ENCODE data around the gene PRPF39.
"Not testable (repeated sequence)": the region's sequence is repeated elsewhere in the genome, so short reads cannot be mapped to it uniquely, and the experiment has no call there.

Gene PRPF39

GRCh38 chr14:45083976-45084722 is at the start of gene PRPF39:
Gene PRPF39 (plus strand): TSS chr14:45084116. CDS start chr14:45095240, 11,124 bp downstream.
- peak; percentile 87 for DNase-seq (ENCODE audit: low read depth)

- DNase-seq (ENCODE audit: low read depth), result no peak
Observed at GRCh38 chr14:45034730-45035129, 49.2 kb upstream of the PRPF39 start.

- DNase-seq (ENCODE audit: low read depth), result no peak
Observed at GRCh38 chr14:45038256-45038655, 45.7 kb upstream of the PRPF39 start.

GRCh38 chr14:45038865-45039264 is 45.1 kb upstream of the PRPF39 start:
- no peak for DNase-seq (ENCODE audit: low read depth)

- no peak for DNase-seq (ENCODE audit: low read depth)
Observed at GRCh38 chr14:45039390-45039789, 44.5 kb upstream of the PRPF39 start.

GRCh38 chr14:45041641-45042040 is 42.3 kb upstream of the PRPF39 start:
- DNase-seq (ENCODE audit: low read depth), result no peak

- no peak for DNase-seq (ENCODE audit: low read depth)
Observed at GRCh38 chr14:45044638-45045037, 39.3 kb upstream of the PRPF39 start.

- no peak for DNase-seq (ENCODE audit: low read depth)
Observed at GRCh38 chr14:45048385-45048784, 35.5 kb upstream of the PRPF39 start.

- DNase-seq (ENCODE audit: low read depth), result no peak
Observed at GRCh38 chr14:45051180-45051579, 32.7 kb upstream of the PRPF39 start.

- DNase-seq (ENCODE audit: low read depth), result no peak
Observed at GRCh38 chr14:45051896-45052295, 32.0 kb upstream of the PRPF39 start.

GRCh38 chr14:45057349-45057748 is 26.6 kb upstream of the PRPF39 start:
- no peak for DNase-seq (ENCODE audit: low read depth)

- no peak for DNase-seq (ENCODE audit: low read depth)
Observed at GRCh38 chr14:45057881-45058364, 26.0 kb upstream of the PRPF39 start.

- DNase-seq (ENCODE audit: low read depth), result no peak
Observed at GRCh38 chr14:45060551-45060950, 23.4 kb upstream of the PRPF39 start.

GRCh38 chr14:45065540-45065939 is 18.4 kb upstream of the PRPF39 start:
- peak; percentile 18 for DNase-seq (ENCODE audit: low read depth)

GRCh38 chr14:45065956-45066355 is 18.0 kb upstream of the PRPF39 start:
- no peak for DNase-seq (ENCODE audit: low read depth)

GRCh38 chr14:45066667-45067066 is 17.2 kb upstream of the PRPF39 start:
- DNase-seq (ENCODE audit: low read depth), result no peak

- DNase-seq (ENCODE audit: low read depth), result no peak
Observed at GRCh38 chr14:45068396-45068795, 15.5 kb upstream of the PRPF39 start.

GRCh38 chr14:45070215-45070614 is 13.7 kb upstream of the PRPF39 start:
- DNase-seq (ENCODE audit: low read depth), result peak; percentile 28

GRCh38 chr14:45072126-45072525 is 11.8 kb upstream of the PRPF39 start:
- no peak for DNase-seq (ENCODE audit: low read depth)

- DNase-seq (ENCODE audit: low read depth), result no peak
Observed at GRCh38 chr14:45073231-45073879, 10.6 kb upstream of the PRPF39 start.

GRCh38 chr14:45078323-45078722 is 5.6 kb upstream of the PRPF39 start:
- DNase-seq (ENCODE audit: low read depth), result no peak

- DNase-seq (ENCODE audit: low read depth), result not testable (repeated sequence)
Observed at GRCh38 chr14:45080416-45080968, 3.4 kb upstream of the PRPF39 start.

GRCh38 chr14:45081096-45081495 is 2.8 kb upstream of the PRPF39 start:
- DNase-seq (ENCODE audit: low read depth), result not testable (repeated sequence)

Measured in iris pigment epithelial cell (primary cell).